Activated effector memory CD4-positive, alpha-beta T cell treated with anti-CD3 and anti-CD28 coated beads, Interleukin-2, amount 50 U/mL, for 16 hours (primary cell): ENCODE measurements around the gene FOXN3.

Experiments
- DNase-seq: peaks from one replicate; pipeline ENCODE4 v3.0.0-alpha.2; 2020

The FOXN3 gene

GRCh38 chr14:89382487-89382886, 34.5 kb downstream of the FOXN3 start:
- DNase-seq = peak; percentile 24

- peak; percentile 36 for DNase-seq
Observed at GRCh38 chr14:89379891-89380820, 36.9 kb downstream of the FOXN3 start.

GRCh38 chr14:89379006-89379405, 38.0 kb downstream of the FOXN3 start:
- peak; percentile 37 for DNase-seq

- peak; percentile 67 for DNase-seq
Observed at GRCh38 chr14:89378119-89378518, 38.9 kb downstream of the FOXN3 start.

DNA sequence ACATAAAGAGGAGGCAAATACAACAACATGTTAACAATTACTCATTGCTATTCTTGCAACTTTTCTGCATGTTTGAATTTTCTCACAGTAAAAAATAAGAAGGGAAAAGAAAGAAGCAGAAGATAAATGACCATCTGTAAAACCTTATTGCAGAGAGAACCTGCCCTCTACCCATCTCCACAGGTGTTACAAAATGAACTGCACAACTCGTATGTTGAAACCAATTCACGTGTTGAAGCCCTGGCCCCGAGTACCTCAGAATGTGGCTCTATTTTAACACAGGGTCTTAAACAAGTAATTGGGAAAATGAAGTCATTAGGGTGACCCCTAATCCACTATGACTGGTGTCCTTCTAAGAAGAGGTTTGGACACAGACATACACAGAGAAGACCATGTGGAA, 39.5 kb downstream of the FOXN3 start:
- peak; percentile 27 for DNase-seq

DNA sequence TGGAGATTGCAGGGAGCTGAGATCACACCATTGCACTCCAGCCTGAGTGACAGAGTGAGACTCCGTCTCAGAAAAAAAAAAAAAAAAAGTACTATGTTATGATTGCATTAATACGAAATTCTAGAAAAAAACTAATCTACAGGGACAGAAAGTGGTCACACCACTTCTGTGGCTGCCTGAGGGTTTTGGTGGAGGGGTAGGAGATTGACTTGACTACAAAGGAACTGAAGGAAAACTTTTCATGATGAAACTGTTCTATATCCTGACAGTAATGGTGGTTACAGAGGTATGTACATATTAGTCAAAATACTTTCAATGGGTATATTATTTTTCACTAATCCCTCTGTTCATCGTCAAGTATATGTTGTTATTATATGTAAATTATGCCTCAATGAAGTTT, 42.1 kb downstream of the FOXN3 start:
- peak; percentile 10 for DNase-seq

GRCh38 chr14:89373185-89373584, 43.8 kb downstream of the FOXN3 start:
- DNase-seq = no peak

DNA sequence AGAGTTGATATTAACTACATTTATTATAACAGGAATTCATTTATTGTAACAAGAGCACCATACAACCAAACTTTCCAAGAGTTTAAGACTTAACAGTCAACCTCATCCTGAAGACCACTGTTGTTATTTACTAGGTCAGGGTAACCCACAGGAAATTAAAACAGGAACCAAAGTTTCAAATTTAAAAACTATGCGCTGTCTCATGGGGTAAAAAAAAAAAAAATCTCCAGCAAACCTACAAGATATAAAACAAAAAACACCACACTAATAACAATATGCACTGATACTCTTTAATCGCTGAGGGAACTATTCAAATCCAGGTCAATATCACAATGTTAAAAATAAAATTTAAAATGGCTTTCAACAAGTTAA, 44.5 kb downstream of the FOXN3 start:
- no peak for DNase-seq

GRCh38 chr14:89371585-89372511, 45.2 kb downstream of the FOXN3 start:
- peak; percentile 43 for DNase-seq

- DNase-seq = no peak
Observed at GRCh38 chr14:89370781-89371180, 46.3 kb downstream of the FOXN3 start.

DNA sequence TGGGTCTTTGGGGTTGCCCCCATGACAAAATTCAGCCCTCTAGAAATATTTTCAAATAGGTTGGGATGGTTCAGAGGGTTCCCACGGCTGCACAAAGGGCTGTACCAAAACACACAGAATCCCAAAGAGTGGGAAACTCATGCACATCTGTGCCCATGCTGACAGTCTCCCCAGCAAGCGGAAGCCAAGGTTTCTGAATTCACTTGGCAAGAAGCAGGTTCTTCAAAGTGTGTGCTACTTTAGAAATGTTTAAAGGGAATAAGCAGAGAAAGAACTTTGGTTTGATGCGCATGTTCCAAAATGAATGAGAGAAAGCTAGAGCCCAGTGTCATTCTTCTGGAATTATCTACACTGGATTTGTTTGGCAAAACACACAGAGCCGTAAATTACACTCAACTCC, 46.7 kb downstream of the FOXN3 start:
- no peak for DNase-seq

GRCh38 chr14:89369656-89370055, 47.4 kb downstream of the FOXN3 start:
- no peak for DNase-seq

DNA sequence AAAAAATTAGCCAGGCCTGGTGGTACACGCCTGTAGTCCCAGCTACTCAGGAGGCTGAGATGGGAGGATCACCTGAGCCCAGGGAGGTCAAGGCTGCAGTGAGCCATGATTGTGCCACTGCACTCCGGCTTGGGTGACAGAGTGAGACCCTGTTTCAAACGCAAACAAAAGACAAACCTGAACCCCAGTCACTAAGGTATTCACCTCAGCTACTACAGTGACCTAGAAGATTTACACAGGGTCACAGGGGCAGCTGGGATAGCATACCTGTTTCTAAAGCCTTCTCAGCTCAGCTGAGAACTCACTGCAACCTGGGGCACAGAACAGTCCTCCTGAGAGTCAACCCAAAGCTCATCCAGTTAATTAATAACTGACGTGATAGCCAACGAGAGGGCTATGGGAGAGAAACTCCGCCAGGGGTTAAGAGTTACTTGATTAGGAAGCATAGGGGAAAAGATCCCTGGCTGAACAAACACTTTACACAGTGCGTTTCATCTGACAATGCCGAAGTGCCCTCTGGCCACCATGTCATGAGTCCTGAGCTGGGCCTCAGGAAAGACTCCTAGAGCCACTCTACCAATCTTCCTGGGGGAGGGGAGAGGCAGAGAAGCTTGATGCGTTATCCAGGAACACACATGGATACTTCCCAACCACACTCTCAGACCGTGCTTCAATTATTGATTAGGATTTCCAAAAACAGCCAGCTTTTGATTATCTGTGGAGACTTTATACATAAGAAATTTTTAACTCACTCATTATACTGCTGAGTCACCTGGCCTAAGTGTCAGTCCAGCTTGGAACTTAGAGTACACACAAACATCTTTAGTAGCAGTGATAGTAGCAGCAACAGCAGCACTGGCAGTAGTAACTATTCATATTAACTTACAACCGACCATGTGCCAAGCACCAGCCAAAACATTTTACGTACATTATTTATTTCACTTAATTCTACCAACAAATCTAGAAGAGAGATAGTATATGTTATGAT, 48.2 kb downstream of the FOXN3 start:
- no peak for DNase-seq

GRCh38 chr14:89367779-89368120, 49.3 kb downstream of the FOXN3 start:
- DNase-seq = no peak

DNA sequence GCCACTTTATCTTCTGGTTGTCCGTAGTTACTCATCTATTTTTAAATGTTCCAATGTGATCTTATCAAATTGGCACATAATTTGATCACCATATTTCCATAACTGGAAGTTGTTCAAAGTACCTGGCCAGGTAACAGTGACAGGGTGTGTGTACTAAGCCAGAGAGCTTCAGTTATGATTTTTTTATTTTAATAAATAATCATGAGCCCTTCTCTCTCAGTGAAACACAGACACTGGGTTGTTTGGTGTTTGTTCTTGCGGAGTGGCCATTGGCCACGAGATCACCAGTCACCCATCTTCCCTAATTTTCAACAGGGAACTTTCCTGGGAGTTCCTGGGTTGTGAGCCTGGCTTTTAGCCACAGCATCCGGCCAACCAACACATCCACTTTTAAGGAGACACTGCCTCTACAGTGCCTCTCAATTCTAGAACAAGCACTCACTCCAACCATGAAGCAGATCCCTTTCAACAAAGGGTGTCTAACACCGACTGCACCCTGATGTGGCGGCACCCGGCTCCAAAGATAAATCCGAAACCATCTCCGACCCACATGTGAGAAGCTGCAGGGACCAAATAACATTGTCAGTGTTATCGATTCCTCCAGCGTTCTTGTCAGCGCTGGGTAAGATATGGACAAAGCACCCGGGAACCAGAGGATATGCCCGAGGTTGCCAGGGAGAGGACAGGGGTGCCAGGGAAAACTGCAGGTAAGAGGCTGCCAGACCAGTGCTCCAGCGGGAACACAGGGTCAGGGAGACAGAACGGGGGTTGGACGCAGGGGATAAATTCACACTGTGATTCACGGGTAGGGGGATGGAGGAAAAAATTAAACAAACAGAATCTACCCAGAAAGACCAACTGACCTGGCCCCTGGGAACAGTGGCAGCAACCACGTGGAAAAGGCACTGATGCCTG, 49.9 kb downstream of the FOXN3 start:
- no peak for DNase-seq

- DNase-seq = peak; percentile 83
Observed at GRCh38 chr14:89365061-89365801, 51.8 kb downstream of the FOXN3 start.

GRCh38 chr14:89364316-89364715, 52.7 kb downstream of the FOXN3 start:
- no peak for DNase-seq

DNA sequence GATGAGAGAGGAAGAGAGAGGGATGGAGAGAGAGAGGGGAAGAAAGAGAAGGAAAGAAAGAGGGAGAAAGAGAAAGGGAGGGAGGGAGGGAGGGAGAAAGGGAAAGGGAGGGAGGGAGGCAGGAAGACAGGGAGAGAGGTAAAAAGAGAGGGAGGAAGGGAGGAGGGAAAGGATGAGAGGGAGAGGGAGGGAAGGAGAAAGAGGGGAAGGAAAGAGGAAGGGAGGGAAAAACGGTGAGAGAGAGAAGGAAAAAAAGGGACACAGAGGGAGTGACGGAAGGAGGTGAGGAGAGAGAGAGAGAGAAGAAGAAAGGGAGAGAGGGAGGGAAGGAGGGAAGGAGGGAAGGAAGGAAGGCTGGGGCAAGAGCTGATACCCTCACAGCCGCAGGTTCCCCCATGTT, 56.8 kb downstream of the FOXN3 start:
- DNase-seq = no peak

- no peak for DNase-seq
Observed at GRCh38 chr14:89359477-89360222, 57.4 kb downstream of the FOXN3 start.
